CD4-positive, alpha-beta T cell treated with Interleukin-15 for 1 hour (primary cell): ENCODE measurements around the gene MRPS11.
"Not testable (repeated sequence)": the region's sequence is repeated elsewhere in the genome, so short reads cannot be mapped to it uniquely, and the experiment has no call there.

Experiments used
- DNase-seq: peaks from one replicate; pipeline ENCODE4 v3.0.0-alpha.2; 2020

MRPS11 gene

GRCh38 chr15:88456733-88457132 lies 10.8 kb upstream of the MRPS11 start:
- DNase-seq: no peak

- no peak for DNase-seq
These were observed 3.5 kb upstream of the MRPS11 start for GRCh38 chr15:88463870-88464532.

GRCh38 chr15:88465633-88466224 lies 1.8 kb upstream of the MRPS11 start:
- no peak for DNase-seq

GRCh38 chr15:88467935-88468528 lies 524 bp downstream of the MRPS11 start:
- DNase-seq: no peak

GRCh38 chr15:88468721-88469120 lies 1.2 kb downstream of the MRPS11 start:
- DNase-seq: not testable (repeated sequence)

- no peak for DNase-seq
These were observed 1.8 kb downstream of the MRPS11 start for GRCh38 chr15:88469321-88469720.

GRCh38 chr15:88470625-88471372 lies 3.3 kb downstream of the MRPS11 start:
- DNase-seq: no peak

GRCh38 chr15:88472225-88472624 lies 4.7 kb downstream of the MRPS11 start:
- DNase-seq: no peak

- DNase-seq: not testable (repeated sequence)
These were observed 6.3 kb downstream of the MRPS11 start for GRCh38 chr15:88473661-88474293.

- DNase-seq: no peak
These were observed 9.1 kb downstream of the MRPS11 start for GRCh38 chr15:88476635-88477060.

GRCh38 chr15:88477126-88477525 lies 9.6 kb downstream of the MRPS11 start:
- DNase-seq: no peak

GRCh38 chr15:88477904-88478303 lies 10.4 kb downstream of the MRPS11 start:
- no peak for DNase-seq

- DNase-seq: no peak
These were observed 11.7 kb downstream of the MRPS11 start for GRCh38 chr15:88479169-88479568.

- no peak for DNase-seq
These were observed 13.5 kb downstream of the MRPS11 start for GRCh38 chr15:88480981-88481380.

- DNase-seq: no peak
These were observed 14.8 kb downstream of the MRPS11 start for GRCh38 chr15:88482263-88482662.

GRCh38 chr15:88484682-88485331 lies 17.3 kb downstream of the MRPS11 start:
- DNase-seq: no peak

- DNase-seq: no peak
These were observed 19.8 kb downstream of the MRPS11 start for GRCh38 chr15:88487178-88487795.

- DNase-seq: no peak
These were observed 20.5 kb downstream of the MRPS11 start for GRCh38 chr15:88487796-88488523.

- DNase-seq: no peak
These were observed 21.8 kb downstream of the MRPS11 start for GRCh38 chr15:88489321-88489720.

GRCh38 chr15:88490036-88490435 lies 22.5 kb downstream of the MRPS11 start:
- no peak for DNase-seq

GRCh38 chr15:88491158-88491557 lies 23.6 kb downstream of the MRPS11 start:
- DNase-seq: no peak
